ENCODE results near the gene CEPT1.

The CEPT1 gene

GRCh38 chr1:111129376-111129775 lies 10.6 kb upstream of the CEPT1 start:
- TF ChIP-seq, protein P1, sequence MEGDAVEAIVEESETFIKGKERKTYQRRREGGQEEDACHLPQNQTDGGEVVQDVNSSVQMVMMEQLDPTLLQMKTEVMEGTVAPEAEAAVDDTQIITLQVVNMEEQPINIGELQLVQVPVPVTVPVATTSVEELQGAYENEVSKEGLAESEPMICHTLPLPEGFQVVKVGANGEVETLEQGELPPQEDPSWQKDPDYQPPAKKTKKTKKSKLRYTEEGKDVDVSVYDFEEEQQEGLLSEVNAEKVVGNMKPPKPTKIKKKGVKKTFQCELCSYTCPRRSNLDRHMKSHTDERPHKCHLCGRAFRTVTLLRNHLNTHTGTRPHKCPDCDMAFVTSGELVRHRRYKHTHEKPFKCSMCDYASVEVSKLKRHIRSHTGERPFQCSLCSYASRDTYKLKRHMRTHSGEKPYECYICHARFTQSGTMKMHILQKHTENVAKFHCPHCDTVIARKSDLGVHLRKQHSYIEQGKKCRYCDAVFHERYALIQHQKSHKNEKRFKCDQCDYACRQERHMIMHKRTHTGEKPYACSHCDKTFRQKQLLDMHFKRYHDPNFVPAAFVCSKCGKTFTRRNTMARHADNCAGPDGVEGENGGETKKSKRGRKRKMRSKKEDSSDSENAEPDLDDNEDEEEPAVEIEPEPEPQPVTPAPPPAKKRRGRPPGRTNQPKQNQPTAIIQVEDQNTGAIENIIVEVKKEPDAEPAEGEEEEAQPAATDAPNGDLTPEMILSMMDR (IDR thresholded peaks at IDR 0.05; ENCODE audit: insufficient read depth, low read length, poor library complexity, severe bottlenecking) = no peak
- Histone ChIP-seq H3K36me3 (ENCODE audit: control insufficient read depth, insufficient read depth, low read length) (no peaks in the 10 kb centered on the region; the same call in none of the 2 replicates), H3K4me3 (replicated peaks; ENCODE audit: low read depth, low read length) (no peak overlapping the region), H3K27me3 (replicated peaks; ENCODE audit: control insufficient read depth, insufficient read depth, low read length) (no peaks in the 10 kb centered on the region)
- DNase-seq (ENCODE audit: extremely low read depth, insufficient read length) = no peak

GRCh38 chr1:111131693-111132092 lies 8.3 kb upstream of the CEPT1 start:
- TF ChIP-seq, protein P1 (IDR thresholded peaks at IDR 0.05; ENCODE audit: insufficient read depth, low read length, poor library complexity, severe bottlenecking) = no peak
- no peaks in the 10 kb centered on the region for H3K27me3 ChIP-seq (replicated peaks; ENCODE audit: control insufficient read depth, insufficient read depth, low read length)
- H3K4me3 ChIP-seq (replicated peaks; ENCODE audit: low read depth, low read length) = no peak overlapping the region
- no peak for DNase-seq (ENCODE audit: extremely low read depth, insufficient read length)
- no peaks in the 10 kb centered on the region; the same call in none of the 2 replicates for H3K36me3 ChIP-seq (ENCODE audit: control insufficient read depth, insufficient read depth, low read length)

GRCh38 chr1:111133866-111134265 lies 6.2 kb upstream of the CEPT1 start:
- no peak overlapping the region for H3K4me3 ChIP-seq (replicated peaks; ENCODE audit: low read depth, low read length)
- TF ChIP-seq, protein P1 (IDR thresholded peaks at IDR 0.05; ENCODE audit: insufficient read depth, low read length, poor library complexity, severe bottlenecking) = no peak
- H3K36me3 ChIP-seq (ENCODE audit: control insufficient read depth, insufficient read depth, low read length) = no peaks in the 10 kb centered on the region; the same call in none of the 2 replicates
- no peak for DNase-seq (ENCODE audit: extremely low read depth, insufficient read length)
- no peaks in the 10 kb centered on the region for H3K27me3 ChIP-seq (replicated peaks; ENCODE audit: control insufficient read depth, insufficient read depth, low read length)

DNA sequence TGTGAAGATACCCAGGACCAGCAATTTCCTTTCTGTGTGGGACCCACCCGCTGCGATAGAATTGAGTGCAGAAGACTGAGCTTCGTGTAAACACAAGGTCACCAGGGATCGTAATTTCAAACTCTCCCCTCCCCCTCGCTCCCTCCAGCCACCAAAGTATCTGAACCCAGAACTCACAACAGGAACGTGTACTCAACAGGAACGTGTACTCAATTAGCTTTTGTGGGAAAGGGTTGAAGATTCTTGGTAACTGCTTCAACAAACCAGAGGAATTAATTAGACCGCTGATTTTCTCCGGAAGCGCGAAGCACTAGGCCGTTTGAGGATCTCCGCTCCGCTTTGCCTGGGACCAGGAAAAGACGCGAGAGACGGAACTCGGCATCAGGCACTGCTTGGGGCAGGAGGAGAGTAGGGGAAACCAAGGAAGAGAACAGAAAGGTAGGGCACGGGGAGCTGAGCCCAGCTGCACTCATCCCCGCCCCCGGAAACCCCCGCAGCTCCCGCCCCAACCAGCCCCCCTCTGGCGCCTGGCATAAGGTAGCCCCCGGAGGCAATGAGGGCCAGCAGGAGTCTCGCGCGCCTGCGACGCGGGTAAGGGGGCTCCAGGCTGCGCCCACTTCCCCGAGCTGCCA lies 583 bp upstream of the CEPT1 start:
- Histone ChIP-seq H3K4me3 (replicated peaks; ENCODE audit: low read depth, low read length) (peak overlapping the region; percentile 100), H3K27me3 (replicated peaks; ENCODE audit: control insufficient read depth, insufficient read depth, low read length) (no peaks in the 10 kb centered on the region), H3K36me3 (ENCODE audit: control insufficient read depth, insufficient read depth, low read length) (no peaks in the 10 kb centered on the region; the same call in 1 of the 2 replicates)
- no peak for DNase-seq (ENCODE audit: extremely low read depth, insufficient read length)
- TF ChIP-seq, protein P1 (IDR thresholded peaks at IDR 0.05; ENCODE audit: insufficient read depth, low read length, poor library complexity, severe bottlenecking) = no peak

DNA sequence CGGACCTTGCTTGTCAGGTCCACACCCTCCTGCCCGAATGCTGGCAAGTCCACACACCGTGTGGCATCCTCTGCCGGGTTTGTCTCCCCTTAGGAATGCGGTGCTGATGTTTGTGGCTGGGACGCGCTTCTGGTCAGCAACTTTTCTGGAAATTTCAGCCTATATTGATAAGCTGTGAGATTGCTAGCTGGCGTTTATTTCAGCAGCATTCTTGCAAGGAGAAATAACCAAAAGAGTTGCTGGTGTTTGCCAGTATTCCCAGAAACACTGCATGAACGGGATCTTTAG lies 601 bp downstream of the CEPT1 start:
- Histone ChIP-seq H3K4me3 (replicated peaks; ENCODE audit: low read depth, low read length) (peak overlapping the region; percentile 100), H3K27me3 (replicated peaks; ENCODE audit: control insufficient read depth, insufficient read depth, low read length) (no peaks in the 10 kb centered on the region), H3K36me3 (ENCODE audit: control insufficient read depth, insufficient read depth, low read length) (no peaks in the 10 kb centered on the region; the same call in 1 of the 2 replicates)
- TF ChIP-seq, protein P1 (IDR thresholded peaks at IDR 0.05; ENCODE audit: insufficient read depth, low read length, poor library complexity, severe bottlenecking) = no peak
- DNase-seq (ENCODE audit: extremely low read depth, insufficient read length) = no peak

All from GM06990 (cell line).